Glomerular visceral epithelial cell (primary cell): ENCODE results near the gene MPG.
"Not testable (repeated sequence)": the region's sequence is repeated elsewhere in the genome, so short reads cannot be mapped to it uniquely, and the experiment has no call there.

Experiments
- DNase-seq: peaks from one replicate; pipeline ENCODE4 v3.0.0-alpha.2; 2016; ENCODE audit errors: extremely low spot score

MPG gene, protein sequence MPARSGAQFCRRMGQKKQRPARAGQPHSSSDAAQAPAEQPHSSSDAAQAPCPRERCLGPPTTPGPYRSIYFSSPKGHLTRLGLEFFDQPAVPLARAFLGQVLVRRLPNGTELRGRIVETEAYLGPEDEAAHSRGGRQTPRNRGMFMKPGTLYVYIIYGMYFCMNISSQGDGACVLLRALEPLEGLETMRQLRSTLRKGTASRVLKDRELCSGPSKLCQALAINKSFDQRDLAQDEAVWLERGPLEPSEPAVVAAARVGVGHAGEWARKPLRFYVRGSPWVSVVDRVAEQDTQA

GRCh38 chr16:77807-78443 lies at the start of gene MPG:
Gene MPG, plus strand, starts transcription at chr16:78225. Its CDS starts 85 bp downstream, at chr16:78310.
- DNase-seq, result peak; percentile 78

DNA sequence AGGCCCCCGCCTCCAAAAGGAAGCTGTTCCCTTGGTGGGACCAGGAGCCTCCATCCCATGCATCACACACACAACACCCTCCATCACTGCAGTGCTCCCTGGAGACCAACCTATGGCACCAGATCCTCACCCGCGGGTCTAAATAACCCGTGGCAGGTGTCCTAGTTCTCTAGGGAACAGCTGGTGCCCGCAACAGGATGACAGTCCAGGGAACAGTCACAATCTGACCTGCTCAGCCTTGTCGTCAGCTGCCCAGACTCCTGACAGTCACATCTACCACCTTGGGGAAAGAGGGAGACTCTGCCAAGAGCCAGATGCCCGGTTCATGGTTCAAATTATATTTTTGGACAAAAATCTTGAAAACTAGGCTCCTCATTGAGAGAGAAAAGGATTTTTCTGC lies 47.4 kb upstream of the MPG start:
- DNase-seq, result not testable (repeated sequence)

DNA sequence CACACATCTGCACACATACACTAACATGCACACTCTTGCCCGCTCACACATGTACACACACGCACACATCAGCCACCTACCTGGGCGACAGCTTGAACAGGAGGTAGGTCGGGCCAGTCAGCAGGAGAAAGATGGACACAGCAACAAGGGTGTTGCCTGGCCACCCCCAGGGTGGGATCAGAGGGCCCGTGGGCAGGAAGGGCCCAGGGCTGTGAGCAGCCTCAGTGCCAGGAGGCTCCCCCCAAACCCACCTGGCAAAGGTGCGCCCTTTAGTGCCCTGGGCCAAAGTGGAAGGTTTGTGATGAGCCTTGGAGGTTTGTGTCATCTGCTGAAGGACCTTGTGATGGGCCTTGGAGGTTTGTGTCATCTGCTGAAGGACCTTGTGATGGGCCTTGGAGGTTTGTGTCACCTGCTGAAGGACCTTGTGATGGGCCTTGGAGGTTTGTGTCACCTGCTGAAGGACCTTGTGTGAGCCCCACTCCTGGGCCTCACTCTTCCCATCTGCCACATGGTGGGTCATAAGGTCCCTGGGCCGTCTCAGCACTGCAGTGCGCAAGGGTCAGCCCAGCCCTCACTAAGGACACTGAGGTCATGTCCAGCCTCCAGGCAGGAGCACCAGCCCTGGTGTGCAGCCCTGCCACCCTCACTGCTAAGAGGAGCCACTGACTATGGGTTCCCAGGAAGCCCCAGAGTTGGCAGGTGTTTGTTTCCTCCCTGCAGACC lies 44.7 kb upstream of the MPG start:
- not testable (repeated sequence) for DNase-seq

DNA sequence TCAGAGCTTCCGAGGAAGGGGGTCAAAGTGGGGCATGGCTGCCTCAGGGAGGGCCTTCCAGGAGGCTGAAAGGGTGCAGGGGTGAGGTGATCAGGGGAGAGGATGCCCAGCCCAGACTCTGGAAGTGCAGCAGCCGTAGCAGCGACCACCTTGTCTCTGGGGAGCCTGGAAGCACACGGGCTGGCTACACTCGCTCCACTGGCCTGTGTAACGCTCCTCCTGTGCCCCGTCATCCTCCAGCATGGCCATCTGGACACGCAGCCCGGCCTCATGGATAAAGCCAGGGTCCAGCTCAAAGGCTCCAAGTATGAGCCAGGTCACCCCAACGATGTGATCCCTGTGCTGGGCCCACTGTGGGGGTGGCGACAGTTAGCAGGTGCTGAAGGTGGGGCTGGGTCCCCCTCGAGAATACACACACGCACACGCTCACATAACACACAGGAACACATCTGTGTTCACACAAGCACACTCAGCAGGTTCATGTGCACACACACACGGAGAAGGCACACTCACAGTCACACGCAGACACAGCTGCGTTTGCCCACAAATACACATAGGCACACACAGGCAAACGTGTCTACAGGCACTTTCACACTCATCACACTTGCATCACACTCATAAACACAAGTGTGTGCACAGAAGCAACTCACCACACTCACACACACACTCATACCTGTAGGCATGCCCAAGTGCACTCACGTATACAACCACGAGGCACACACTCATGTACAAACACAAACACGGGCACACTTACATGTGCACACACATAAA lies 44.0 kb upstream of the MPG start:
- DNase-seq, result no peak

GRCh38 chr16:34648-34987 lies 43.4 kb upstream of the MPG start:
- no peak for DNase-seq

- no peak for DNase-seq
Observed at GRCh38 chr16:35011-35677, 42.9 kb upstream of the MPG start.

GRCh38 chr16:35678-36305 lies 42.2 kb upstream of the MPG start:
- no peak for DNase-seq

DNA sequence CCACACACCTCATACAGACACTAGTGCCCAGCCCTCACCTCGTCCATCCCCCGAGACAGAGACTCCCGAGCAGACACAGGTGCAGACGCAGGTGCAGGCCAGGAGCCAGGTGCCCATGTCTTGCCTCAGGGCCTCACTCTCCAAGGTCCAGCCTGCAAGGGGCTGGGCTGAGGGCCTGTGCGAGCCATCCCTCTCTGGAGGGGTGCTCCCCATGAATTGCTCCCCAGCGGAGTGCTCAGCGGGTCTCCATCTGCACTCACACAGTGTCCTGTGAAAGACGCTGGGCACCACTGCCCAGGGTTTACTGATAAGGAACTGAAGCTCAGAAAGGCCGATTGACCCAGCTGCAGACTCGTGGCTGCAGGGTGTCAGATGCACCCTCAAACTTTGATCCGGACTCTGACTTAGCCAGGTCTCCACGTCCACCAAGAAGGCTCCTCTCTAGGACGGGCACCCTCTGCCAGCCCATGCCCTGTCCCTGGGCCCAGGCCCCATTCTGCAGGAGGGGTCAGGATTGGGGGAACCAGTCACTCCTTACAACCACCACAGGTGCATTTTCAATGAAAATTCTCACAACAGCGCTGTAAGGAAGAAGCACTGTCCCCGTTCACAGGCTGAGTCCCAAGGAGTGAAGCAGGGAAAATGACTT lies 41.6 kb upstream of the MPG start:
- no peak for DNase-seq

DNA sequence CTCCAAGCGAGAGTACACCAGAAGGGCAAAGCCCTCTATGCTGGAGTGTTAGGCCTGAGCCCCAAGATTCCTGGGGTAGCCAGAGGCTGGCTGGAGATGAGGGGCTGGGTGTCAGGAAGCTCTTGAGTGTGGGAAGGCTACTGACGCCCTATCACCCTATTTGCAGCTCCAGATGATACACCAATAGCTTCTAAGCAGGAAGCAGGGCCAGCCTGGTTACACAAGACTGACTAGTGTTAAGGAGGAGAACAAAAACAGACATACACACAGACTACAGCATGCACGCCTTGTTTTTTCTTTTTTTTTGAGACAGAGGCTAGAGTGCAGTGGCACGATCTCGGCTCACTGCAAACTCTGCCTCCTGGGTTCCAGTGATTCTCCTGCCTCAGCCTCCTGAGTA lies 40.5 kb upstream of the MPG start:
- DNase-seq, result no peak

- not testable (repeated sequence) for DNase-seq
Observed at GRCh38 chr16:38206-38605, 39.8 kb upstream of the MPG start.

DNA sequence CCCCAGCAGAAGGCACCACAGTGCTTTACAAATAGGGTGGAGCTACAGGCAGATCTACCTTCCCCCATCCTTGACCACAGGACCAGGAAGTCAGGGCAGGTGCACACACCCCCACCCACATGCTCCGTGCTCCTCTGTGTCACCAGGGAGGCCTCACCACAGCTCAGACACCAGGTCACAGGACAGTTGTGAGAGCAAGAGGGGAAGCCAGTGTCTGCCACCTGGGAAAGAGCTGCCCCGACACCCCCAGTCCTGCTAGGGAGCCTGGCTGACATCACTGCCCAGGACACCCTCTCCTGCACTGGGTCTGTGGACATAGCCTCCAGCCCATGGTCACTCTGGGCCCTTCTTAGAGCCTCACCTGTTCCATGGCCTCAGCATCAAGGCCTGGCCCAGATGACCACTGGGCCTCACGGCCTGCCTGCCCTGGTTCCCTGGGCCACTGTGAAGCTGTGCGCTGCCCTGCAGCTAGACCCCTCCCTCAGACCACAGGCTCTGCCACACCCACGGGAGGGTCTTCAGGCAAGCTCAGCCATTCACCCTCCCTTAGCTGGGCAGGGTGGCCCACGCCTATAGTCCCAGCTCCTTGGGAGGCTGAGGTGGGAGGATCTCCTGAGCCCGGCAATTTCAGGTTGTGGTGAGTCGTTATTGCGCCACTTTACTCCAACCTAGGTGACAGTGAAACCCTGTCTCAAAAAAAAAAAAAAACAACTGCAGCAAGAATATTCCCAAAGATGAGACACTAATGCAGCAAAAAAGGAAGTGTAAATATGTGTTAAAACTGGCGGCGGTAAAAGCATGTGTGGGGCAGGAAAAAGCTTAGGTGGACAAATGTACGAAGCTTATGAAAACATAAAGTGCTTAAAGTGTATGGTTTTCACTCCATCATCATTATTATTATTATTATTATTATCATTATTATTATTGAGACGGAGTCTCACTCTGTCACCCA lies 38.8 kb upstream of the MPG start:
- peak; percentile 41 for DNase-seq

DNA sequence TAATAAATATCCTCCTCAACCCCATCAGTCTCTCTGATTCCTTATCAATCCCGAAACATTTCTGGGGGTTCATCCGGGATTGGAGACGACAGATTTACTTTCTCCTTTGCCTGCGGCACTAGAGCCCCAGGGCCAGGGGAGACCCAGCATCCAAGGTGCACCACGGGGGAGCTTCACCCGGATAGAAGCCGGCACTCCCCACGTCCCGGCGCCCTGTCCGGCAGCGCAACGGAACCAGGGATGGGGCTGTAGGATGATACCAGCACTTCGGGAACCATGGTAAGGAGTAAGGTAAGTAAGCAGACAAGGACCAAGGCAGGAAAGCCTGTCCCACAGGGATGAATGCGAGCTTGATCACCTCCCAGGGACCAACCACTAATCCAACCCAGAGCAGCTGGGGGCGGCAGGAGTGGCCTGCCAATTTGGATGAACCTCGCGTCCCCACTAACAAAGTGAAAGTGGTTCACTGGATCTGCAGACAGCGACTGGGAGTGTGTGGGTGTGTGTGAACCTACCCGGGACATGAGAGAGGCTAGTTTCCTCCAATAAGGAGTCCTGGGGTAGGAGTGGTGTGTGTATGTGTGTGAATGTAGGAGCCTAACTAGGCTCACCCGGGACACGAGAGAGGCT lies 36.5 kb upstream of the MPG start:
- no peak for DNase-seq

DNA sequence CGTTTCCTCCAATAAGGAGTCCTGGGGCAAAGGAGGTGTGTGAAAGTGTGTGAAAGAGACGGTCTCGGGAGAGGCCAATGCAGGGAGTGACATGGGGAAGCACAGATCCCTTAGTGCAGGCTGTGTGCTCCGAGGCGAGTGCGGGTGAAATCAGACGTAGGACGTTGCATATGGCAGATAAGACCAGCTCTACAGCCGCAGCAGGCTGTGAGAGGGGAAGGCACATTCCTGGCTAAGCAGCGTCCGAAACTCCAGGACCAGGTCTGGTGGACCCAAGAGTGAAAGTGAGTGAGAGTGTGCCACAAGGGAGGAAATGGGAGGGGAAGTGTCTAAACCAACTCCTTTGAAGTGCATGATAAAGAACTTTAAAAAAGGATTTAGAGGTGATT lies 36.0 kb upstream of the MPG start:
- DNase-seq, result no peak

DNA sequence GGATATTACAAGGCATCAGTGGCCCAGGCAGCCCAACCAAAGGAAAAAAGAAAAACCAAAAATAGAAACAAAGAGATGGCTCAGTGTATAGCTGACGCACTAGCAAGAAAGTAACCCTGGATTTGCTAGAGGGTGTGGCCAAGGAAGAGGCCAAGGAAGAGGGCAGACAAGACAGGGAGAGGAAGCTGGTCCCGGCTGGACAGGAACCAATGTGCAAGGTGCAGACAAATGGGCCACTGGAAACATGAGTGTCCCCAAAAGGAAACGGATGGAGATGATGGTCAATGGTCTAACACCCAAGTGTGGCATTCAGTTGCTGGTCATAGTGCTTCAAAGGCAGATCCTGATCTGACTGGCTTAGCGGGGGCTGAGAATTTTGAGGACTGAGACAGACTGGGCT lies 35.3 kb upstream of the MPG start:
- DNase-seq, result no peak

DNA sequence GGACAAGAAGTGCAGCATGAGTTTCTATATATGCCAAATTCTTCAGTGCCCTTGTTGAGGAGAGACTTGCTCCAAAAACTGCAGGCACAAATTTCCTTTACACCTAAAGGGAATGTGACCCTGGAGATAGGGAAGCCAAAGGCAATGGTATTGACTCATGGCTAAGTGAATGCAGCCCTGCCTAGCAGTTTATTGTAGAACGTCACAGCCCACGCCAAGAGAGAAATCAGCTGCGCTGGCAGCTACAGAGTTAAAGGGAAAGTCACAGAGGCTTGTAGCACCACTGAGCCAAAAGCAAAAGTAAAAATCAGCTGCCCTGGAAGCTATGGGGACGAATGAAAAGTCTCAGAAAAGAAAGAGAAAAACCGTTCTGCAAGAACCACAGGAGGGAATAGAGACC lies 34.7 kb upstream of the MPG start:
- no peak for DNase-seq

DNA sequence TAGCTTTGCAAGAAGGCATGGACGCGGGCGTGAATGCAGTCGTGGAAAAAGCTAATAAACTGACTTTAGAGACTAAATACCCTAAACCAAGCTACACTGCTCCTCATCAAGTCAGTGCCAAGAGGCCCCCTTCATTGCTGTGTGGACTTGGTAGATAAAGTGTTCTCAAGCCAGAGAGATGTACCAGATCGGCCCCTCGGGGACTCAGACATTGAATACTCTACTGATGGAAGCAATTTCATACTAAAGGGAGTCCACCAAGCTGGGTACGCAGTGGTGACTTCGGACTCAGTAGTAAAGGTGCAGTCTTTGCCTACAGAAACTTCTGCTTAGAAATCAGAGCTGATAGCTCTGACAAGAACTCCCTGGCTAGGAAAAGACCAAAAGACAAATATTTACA lies 33.4 kb upstream of the MPG start:
- DNase-seq, result no peak

- no peak for DNase-seq
Observed at GRCh38 chr16:45454-45853, 32.6 kb upstream of the MPG start.

GRCh38 chr16:46510-46909 lies 31.5 kb upstream of the MPG start:
- not testable (repeated sequence) for DNase-seq

- no peak for DNase-seq
Observed at GRCh38 chr16:47234-47633, 30.8 kb upstream of the MPG start.
